CD4-positive, alpha-beta T cell treated with Interleukin-2 at 100 ng/mL for 4 hours (primary cell): ENCODE measurements around the gene SLC24A3.

Source experiments
- DNase-seq: peaks from one replicate; pipeline ENCODE4 v3.0.0-alpha.2; 2020; ENCODE audit warnings: low spot score

The SLC24A3 gene

DNA sequence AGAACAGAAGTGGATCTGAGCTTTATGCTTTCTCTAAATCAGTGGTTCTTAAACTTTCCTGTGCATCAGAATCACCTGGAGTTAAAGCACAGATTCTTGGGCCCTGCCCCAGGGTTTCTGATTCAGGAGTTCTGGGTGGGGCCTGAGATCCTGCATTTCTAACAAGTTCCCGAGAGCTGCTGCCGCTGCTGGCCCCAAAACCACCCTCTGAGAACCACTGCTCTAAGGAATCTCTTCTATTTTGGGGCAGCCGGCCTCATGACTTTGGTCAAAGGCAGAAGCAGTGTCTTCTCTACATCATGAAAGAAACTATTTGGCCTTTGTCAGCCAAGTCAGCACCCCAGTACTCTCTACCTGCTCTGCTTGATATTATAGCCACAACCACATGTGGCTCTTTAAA, 503.5 kb downstream of the SLC24A3 start:
- DNase-seq: no peak

DNA sequence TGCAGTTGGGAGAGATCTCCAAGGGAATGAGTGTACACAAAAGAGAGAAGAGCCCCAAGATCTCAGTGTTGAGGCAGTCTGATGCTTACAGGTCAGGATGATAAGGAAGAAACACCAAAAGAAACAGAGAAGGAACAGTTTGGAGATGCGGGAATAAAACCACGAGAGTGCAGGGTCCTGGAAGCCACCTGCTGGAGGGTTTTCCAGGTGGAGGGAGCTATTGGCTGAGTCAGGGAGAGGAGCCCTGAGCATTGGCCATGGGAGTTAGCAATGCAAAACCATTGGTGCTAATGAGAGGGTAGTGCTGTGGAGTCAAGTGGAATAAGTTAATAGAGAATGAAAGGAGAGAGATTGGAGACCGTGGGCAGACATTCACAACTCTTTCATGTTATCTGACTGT, 506.4 kb downstream of the SLC24A3 start:
- no peak for DNase-seq

GRCh38 chr20:19720991-19721390, 508.5 kb downstream of the SLC24A3 start:
- no peak for DNase-seq

DNA sequence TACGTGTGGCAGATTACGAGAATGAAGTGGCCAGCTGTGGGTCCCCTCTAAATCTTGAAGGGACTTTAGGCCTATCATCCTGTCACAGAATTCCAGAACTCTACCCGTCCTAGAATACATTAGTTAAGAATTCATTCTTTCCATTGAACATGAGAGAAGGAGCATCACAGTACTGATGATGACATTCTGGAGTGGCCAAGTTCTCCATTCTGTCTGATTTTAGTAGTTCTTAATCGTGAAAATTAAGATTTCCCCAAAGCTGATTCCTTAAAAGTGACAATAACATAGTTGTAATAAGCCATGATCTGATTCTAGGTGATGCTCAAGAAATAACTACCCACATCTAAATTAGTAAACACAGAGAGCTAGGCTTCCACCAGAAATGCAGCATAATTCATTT, 510.6 kb downstream of the SLC24A3 start:
- no peak for DNase-seq

- no peak for DNase-seq
Measured at GRCh38 chr20:19723813-19724430, 511.5 kb downstream of the SLC24A3 start.

DNA sequence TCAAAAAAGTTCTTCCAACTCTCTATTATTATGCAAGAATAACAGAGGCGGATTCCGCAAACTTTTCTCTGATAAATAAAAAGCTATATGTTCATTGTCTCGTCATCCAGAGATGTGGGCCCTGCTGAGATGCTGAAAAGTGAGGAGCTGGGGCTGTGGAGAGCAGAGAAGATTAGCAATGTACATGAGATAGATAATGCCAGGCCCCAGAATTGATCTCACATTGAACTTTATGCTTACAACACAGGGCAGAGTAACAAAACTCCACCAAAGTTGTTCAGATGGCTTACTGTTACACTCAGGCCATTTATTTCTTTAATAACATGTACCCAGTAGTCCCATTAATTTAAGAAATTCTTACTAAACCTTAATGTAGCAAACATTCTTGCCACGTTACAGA, 512.9 kb downstream of the SLC24A3 start:
- no peak for DNase-seq

- DNase-seq: no peak
Measured at GRCh38 chr20:19725814-19726525, 513.5 kb downstream of the SLC24A3 start.

- no peak for DNase-seq
Measured at GRCh38 chr20:19727251-19727847, 514.9 kb downstream of the SLC24A3 start.

GRCh38 chr20:19729672-19730071, 517.2 kb downstream of the SLC24A3 start:
- no peak for DNase-seq

- no peak for DNase-seq
Measured at GRCh38 chr20:19730706-19731105, 518.3 kb downstream of the SLC24A3 start.

GRCh38 chr20:19734811-19735210, 522.4 kb downstream of the SLC24A3 start:
- DNase-seq: no peak

GRCh38 chr20:19735446-19735845, 523.0 kb downstream of the SLC24A3 start:
- DNase-seq: no peak

GRCh38 chr20:19737025-19737424, 524.6 kb downstream of the SLC24A3 start:
- DNase-seq: no peak

DNA sequence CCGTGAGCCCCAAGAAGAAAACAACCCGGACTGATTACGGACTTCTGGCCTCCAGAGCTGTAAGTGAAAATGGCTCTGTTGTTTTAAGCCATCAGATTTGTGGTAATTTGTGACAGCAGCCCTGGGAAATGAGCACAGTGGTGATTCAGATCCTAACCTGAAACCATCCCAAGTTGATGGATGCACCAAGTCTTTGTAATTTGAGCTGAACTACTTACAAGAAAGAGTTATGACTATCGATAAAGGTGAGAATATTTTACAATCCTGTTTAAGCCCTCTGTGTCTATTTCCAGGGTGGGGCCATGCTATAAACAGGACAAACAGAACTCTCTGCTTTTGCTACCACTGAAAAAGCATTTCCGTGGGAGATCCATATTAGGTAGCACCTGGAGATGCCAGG, 526.5 kb downstream of the SLC24A3 start:
- DNase-seq: no peak

- no peak for DNase-seq
Measured at GRCh38 chr20:19739351-19739750, 526.9 kb downstream of the SLC24A3 start.

GRCh38 chr20:19740512-19740911, 528.1 kb downstream of the SLC24A3 start:
- DNase-seq: no peak

- DNase-seq: no peak
Measured at GRCh38 chr20:19741924-19742323, 529.5 kb downstream of the SLC24A3 start.

DNA sequence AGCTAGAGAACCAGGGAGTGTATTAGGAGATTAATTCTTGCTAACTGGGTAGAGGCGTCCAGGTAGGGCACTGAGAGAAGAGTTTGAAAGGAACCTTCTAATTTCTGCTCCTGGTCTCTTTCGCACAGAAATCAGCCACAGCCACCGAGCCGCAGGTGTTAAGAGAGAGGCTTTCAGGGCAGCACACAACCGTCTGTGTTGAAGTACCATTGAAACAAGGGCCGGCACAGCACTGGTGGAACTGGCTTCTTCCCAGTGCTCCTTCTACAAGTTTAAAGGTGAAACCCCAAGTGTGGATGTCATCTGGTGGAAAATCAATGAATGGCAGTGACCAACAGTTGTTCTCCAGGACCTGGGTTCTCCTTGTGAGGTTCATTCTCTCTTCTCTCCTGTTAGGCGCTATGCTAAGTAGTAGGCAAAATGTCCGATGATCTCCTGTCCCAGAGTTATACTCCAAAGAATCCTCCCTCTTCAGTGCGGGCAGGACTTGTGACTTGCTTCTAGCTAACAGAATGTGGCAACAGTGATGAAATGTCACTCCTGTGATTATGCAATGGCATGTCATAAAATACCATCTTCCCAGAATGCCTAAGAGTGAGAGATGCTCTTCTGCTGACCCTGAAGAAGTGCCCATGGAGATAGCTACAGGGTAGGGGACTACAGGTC, 530.7 kb downstream of the SLC24A3 start:
- no peak for DNase-seq

GRCh38 chr20:19743640-19743995, 531.2 kb downstream of the SLC24A3 start:
- no peak for DNase-seq

- DNase-seq: no peak
Measured at GRCh38 chr20:19745106-19745505, 532.7 kb downstream of the SLC24A3 start.

DNA sequence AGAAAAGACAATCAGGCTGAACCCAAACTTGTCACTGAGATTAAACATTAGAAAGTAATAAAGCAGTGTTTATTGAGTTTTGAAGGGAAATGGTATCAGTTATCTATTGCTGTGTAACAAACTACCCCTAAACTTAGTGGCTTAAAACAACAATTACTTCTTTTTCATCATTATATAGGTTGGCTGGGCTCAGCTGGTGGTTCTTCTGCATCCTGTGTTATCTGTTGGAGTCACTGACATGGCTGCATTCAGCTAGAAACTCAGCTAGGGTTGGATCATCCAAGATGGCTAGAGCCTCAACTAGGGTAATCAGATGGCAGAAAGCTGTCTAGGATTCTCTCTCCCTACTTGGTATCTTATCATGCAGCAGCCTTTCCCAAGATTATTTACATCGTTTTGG, 533.1 kb downstream of the SLC24A3 start:
- DNase-seq: no peak

GRCh38 chr20:19746396-19746795, 534.0 kb downstream of the SLC24A3 start:
- DNase-seq: no peak

GRCh38 chr20:19747903-19748302, 535.5 kb downstream of the SLC24A3 start:
- no peak for DNase-seq
